GM23338 (cell line): ENCODE results near the gene BNIP1. TPM values are rescaled to one million over a fixed set of nuclear protein-coding genes. Genes with fewer than 3 reads are reported as not detected.

ENCODE experiments used
- ATAC-seq: fragments of 200-7000 bp; cut with Tn5 transposase; 3 replicates; pipeline ENCODE4 v1.9.1; 2020
- DNase-seq: peaks from one replicate; pipeline ENCODE4 v3.0.0-alpha.2; 2015; ENCODE audit warnings: low spot score
- H2AFZ ChIP-seq: fragments of 200-600 bp; sonication (generic); 2 replicates; pipeline ENCODE4 v1.8.0; 2016; ENCODE audit warnings: antibody characterized with exemption, mild to moderate bottlenecking, moderate library complexity
- H3F3A ChIP-seq: fragments of 200-600 bp; sonication (generic); replicated peaks from 2 replicates; pipeline ENCODE4 v1.8.0; 2017; ENCODE audit warnings: antibody characterized with exemption, mixed run types, low read depth
- H3K27ac ChIP-seq: fragments of 200-600 bp; sonication (generic); 2 replicates; pipeline ENCODE4 v1.6.1; 2016; ENCODE audit warnings: low read depth
- H3K27me3 ChIP-seq: fragments of 200-600 bp; sonication (generic); 2 replicates; pipeline ENCODE4 v1.8.0; 2016; ENCODE audit warnings: mild to moderate bottlenecking, mixed run types, moderate library complexity; ENCODE audit not compliant: insufficient read depth
- H3K36me3 ChIP-seq: fragments of 200-600 bp; sonication (generic); 2 replicates; pipeline ENCODE4 v1.8.0; 2016; ENCODE audit warnings: mild to moderate bottlenecking; ENCODE audit not compliant: insufficient read depth
- H3K4me1 ChIP-seq: fragments of 200-600 bp; sonication (generic); 2 replicates; pipeline ENCODE4 v1.8.0; 2016; ENCODE audit warnings: mild to moderate bottlenecking, moderate library complexity; ENCODE audit not compliant: insufficient read depth
- H3K4me2 ChIP-seq: fragments of 200-600 bp; sonication (generic); 2 replicates; pipeline ENCODE4 v1.7.1; 2017; ENCODE audit warnings: mixed run types
- H3K4me3 ChIP-seq: fragments of 200-600 bp; sonication (generic); 2 replicates; pipeline ENCODE4 v1.6.1; 2016; ENCODE audit warnings: mixed run types
- H3K79me2 ChIP-seq: fragments of 200-600 bp; sonication (generic); replicated peaks from 2 replicates; pipeline ENCODE4 v1.8.0; 2017; ENCODE audit warnings: mild to moderate bottlenecking; ENCODE audit not compliant: insufficient read depth
- H3K9me2 ChIP-seq: fragments of 200-600 bp; sonication (generic); 2 replicates; pipeline ENCODE4 v1.8.0; 2017; ENCODE audit not compliant: insufficient read depth
- H4K20me1 ChIP-seq: fragments of 200-600 bp; sonication (generic); replicated peaks from 2 replicates; pipeline ENCODE4 v1.8.0; 2017; ENCODE audit warnings: mild to moderate bottlenecking; ENCODE audit not compliant: insufficient read depth
- H3K27ac Mint-ChIP-seq: 2 replicates; pipeline ENCODE4 v1.8.0; 2020; ENCODE audit warnings: inconsistent platforms, mild to moderate bottlenecking, moderate library complexity, mixed read lengths
- H3K27me3 Mint-ChIP-seq: 3 replicates; pipeline ENCODE4 v1.8.0; 2022; ENCODE audit warnings: low read depth, mild to moderate bottlenecking, moderate library complexity, mixed read lengths, inconsistent platforms; ENCODE audit not compliant: insufficient read depth, poor library complexity
- H3K36me3 Mint-ChIP-seq: 3 replicates; pipeline ENCODE4 v1.8.0; 2021; ENCODE audit warnings: low read depth, mild to moderate bottlenecking, inconsistent platforms, moderate library complexity, mixed read lengths
- H3K4me1 Mint-ChIP-seq: 3 replicates; pipeline ENCODE4 v1.8.0; 2020; ENCODE audit warnings: mild to moderate bottlenecking, inconsistent platforms, mixed read lengths
- H3K4me3 Mint-ChIP-seq: 3 replicates; pipeline ENCODE4 v1.8.0; 2021; ENCODE audit warnings: moderate library complexity, mild to moderate bottlenecking, inconsistent platforms, mixed read lengths
- H3K9me3 Mint-ChIP-seq: 3 replicates; pipeline ENCODE4 v1.8.0; 2020; ENCODE audit warnings: moderate library complexity, mild to moderate bottlenecking, inconsistent platforms, mixed read lengths
- CREB1 ChIP-seq: fragments of 250-450 bp; sonication (Bioruptor Pico); IDR thresholded peaks from 2 replicates; pipeline ENCODE4 v1.5.0; 2020; ENCODE audit warnings: low read depth, mild to moderate bottlenecking, moderate library complexity
- EZH2 ChIP-seq: fragments of 200-600 bp; sonication (generic); IDR thresholded peaks from one replicate; pipeline ENCODE4 v1.8.0; 2017; ENCODE audit warnings: antibody characterized with exemption, mild to moderate bottlenecking, low read depth; ENCODE audit not compliant: unreplicated experiment
- JUNB ChIP-seq: IDR thresholded peaks from one replicate; pipeline ENCODE4 v1.6.1; 2016; ENCODE audit warnings: antibody characterized with exemption; ENCODE audit not compliant: unreplicated experiment
- STAT1 ChIP-seq: IDR thresholded peaks from one replicate; pipeline ENCODE4 v1.6.1; 2016; ENCODE audit warnings: antibody characterized with exemption; ENCODE audit not compliant: unreplicated experiment
- ZNF331 ChIP-seq: fragments of 250-450 bp; sonication (Bioruptor Pico); IDR thresholded peaks from 2 replicates; pipeline ENCODE4 v1.5.0; 2020; ENCODE audit warnings: low read depth, mild to moderate bottlenecking, moderate library complexity
- polyA plus RNA-seq: library from polyadenylated mRNA; unstranded; fragments of >200 nt; fragmentation: Nextera tagmentation; extraction: Ambion mirVana; gene quantifications from 2 replicates; pipeline ENCODE4 v1.2.1, GENCODE V29; 2016
- total RNA-seq: library from RNA; depleted of rRNA; stranded (reverse); fragments of >200 nt; shearing (Covaris generic); gene quantifications from 2 replicates; pipeline ENCODE4 v1.2.3, GENCODE V29; 2014
- TF ChIP-seq, protein P1 (sequence below), 2 experiments: fragments of 200-600 bp in 1 of 2; sonication (generic) in 1 of 2; conservative IDR thresholded peaks; 2 replicates each; pipeline versions ENCODE4 v1.5.1 to v1.6.1; 2016 to 2017; ENCODE audit warnings: antibody characterized with exemption in 2 of 2, low read depth in 2 of 2, mild to moderate bottlenecking in 2 of 2, moderate library complexity in 1 of 2
- TF ChIP-seq, protein P2 (sequence below): IDR thresholded peaks from one replicate; pipeline ENCODE4 v1.6.1; 2018; ENCODE audit warnings: antibody characterized with exemption; ENCODE audit not compliant: unreplicated experiment
- TF ChIP-seq, protein P3 (sequence below): fragments of 250-450 bp; sonication (Bioruptor Pico); IDR thresholded peaks from 2 replicates; pipeline ENCODE4 v1.5.0; 2020; ENCODE audit warnings: mild to moderate bottlenecking, moderate library complexity

The BNIP1 gene
- total and polyA plus RNA-seq, 2 experiments from 2014 or later, result 12.1 to 17.0 TPM

DNA sequence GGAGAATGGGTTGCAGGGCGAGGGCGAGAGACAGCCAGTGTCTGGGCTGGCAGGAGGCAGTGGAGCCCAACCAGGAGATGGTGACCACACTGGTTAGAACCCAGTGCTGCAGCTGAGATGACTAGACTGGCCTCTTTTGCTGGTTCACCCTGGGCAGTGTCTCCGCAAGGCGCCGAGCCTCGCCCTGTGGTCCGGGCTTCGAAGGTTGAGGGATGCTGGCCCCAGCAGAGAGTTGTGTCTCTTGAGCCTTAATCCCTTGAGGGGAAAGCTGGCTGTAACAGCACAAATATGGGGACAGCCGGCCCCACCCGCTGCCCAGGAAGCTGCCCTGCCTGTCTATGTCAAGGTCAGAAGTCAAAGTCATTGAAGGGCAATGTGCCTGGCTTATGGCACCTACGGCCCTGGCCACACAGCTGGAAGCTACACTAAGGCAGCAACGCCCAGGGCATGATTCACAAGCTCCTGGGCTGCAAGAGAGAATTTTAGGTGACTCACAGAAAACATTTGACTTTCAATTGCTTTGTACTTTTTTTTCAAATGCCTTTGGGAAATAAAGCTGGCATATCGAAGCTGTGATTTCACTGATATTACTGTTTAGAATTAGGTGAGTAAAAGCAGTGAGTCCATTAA lies 57.4 kb downstream of the BNIP1 start:
- Histone ChIP-seq H3K4me1 (0 out of 2 replicates have a peak, but pooled peaks cover 7% of the 10 kb centered on the region), H3K9me2 (no peaks in the 10 kb centered on the region), H3K4me2 (no peak overlapping the region), H3K4me3 (no peak overlapping the region), H3K36me3 (no peaks in the 10 kb centered on the region), H3F3A (no peaks in the 10 kb centered on the region), H4K20me1 (no peaks in the 10 kb centered on the region), H3K27me3 (no peaks in the 10 kb centered on the region; the same call in 1 of the 2 replicates), H3K27ac (no peak overlapping the region), H2AFZ (no peak overlapping the region), H3K79me2 (no peaks in the 10 kb centered on the region)
- DNase-seq (no peak), ATAC-seq (peak; percentile 25; the same call in 1 of the 3 replicates)
- peaks cover 8% of the 10 kb centered on the region for H3K27me3 Mint-ChIP-seq
- peaks cover 14% of the 10 kb centered on the region for H3K9me3 Mint-ChIP-seq
- no peak for TF ChIP-seq JUNB
- TF ChIP-seq, protein P1, sequence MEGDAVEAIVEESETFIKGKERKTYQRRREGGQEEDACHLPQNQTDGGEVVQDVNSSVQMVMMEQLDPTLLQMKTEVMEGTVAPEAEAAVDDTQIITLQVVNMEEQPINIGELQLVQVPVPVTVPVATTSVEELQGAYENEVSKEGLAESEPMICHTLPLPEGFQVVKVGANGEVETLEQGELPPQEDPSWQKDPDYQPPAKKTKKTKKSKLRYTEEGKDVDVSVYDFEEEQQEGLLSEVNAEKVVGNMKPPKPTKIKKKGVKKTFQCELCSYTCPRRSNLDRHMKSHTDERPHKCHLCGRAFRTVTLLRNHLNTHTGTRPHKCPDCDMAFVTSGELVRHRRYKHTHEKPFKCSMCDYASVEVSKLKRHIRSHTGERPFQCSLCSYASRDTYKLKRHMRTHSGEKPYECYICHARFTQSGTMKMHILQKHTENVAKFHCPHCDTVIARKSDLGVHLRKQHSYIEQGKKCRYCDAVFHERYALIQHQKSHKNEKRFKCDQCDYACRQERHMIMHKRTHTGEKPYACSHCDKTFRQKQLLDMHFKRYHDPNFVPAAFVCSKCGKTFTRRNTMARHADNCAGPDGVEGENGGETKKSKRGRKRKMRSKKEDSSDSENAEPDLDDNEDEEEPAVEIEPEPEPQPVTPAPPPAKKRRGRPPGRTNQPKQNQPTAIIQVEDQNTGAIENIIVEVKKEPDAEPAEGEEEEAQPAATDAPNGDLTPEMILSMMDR (conservative IDR thresholded peaks at IDR 0.05; ENCODE audit: low read depth in 2 of 2), result no peak
- TF ChIP-seq, protein P2, sequence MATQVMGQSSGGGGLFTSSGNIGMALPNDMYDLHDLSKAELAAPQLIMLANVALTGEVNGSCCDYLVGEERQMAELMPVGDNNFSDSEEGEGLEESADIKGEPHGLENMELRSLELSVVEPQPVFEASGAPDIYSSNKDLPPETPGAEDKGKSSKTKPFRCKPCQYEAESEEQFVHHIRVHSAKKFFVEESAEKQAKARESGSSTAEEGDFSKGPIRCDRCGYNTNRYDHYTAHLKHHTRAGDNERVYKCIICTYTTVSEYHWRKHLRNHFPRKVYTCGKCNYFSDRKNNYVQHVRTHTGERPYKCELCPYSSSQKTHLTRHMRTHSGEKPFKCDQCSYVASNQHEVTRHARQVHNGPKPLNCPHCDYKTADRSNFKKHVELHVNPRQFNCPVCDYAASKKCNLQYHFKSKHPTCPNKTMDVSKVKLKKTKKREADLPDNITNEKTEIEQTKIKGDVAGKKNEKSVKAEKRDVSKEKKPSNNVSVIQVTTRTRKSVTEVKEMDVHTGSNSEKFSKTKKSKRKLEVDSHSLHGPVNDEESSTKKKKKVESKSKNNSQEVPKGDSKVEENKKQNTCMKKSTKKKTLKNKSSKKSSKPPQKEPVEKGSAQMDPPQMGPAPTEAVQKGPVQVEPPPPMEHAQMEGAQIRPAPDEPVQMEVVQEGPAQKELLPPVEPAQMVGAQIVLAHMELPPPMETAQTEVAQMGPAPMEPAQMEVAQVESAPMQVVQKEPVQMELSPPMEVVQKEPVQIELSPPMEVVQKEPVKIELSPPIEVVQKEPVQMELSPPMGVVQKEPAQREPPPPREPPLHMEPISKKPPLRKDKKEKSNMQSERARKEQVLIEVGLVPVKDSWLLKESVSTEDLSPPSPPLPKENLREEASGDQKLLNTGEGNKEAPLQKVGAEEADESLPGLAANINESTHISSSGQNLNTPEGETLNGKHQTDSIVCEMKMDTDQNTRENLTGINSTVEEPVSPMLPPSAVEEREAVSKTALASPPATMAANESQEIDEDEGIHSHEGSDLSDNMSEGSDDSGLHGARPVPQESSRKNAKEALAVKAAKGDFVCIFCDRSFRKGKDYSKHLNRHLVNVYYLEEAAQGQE, result no peak
- H3K27ac Mint-ChIP-seq, result no peak overlapping the region
- peaks cover 8% of the 10 kb centered on the region for H3K4me1 Mint-ChIP-seq
- H3K36me3 Mint-ChIP-seq, result peaks cover 7% of the 10 kb centered on the region; the same call in 1 of the 3 replicates
- H3K4me3 Mint-ChIP-seq, result no peak overlapping the region

DNA sequence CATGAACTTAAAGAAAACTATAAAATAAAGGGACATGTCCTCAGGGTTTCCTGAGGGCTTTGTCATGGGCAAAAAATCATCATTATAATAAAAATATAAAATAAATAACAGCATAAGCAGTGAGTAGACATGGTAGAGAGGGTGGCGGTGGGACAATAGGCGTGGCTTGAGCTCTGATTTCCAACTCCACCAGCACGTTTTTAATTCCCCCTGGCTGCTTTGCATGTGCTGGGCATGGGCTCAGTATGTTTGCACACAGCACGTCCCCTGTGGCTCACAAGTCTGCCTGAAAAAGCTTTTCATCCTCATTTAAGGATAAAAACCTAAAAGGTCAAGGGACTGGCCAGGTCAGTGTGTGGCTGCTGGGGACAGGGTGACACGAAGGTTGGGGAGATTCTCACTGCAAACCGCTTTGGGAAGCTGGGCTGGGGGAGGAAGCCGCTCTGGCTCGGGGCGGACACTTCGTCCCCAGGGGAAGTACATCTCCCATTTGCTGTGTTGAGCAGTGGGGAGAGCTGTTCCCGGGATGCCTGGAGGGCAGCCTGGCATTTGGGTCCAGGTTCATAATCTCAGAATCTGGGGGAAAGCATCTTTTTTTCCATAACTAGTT lies 58.0 kb downstream of the BNIP1 start:
- Histone ChIP-seq H3K4me2 (peak overlapping the region; percentile 70), H3K9me2 (no peaks in the 10 kb centered on the region), H4K20me1 (no peaks in the 10 kb centered on the region), H2AFZ (peak overlapping the region; percentile 87), H3K27me3 (no peaks in the 10 kb centered on the region; the same call in 1 of the 2 replicates), H3K27ac (no peak overlapping the region), H3K4me3 (peak overlapping the region; percentile 36; the same call in 1 of the 2 replicates), H3K4me1 (0 out of 2 replicates have a peak, but pooled peaks cover 7% of the 10 kb centered on the region), H3K79me2 (no peaks in the 10 kb centered on the region), H3F3A (no peaks in the 10 kb centered on the region), H3K36me3 (no peaks in the 10 kb centered on the region)
- no peak overlapping the region for H3K27ac Mint-ChIP-seq
- peaks cover 8% of the 10 kb centered on the region for H3K27me3 Mint-ChIP-seq
- DNase-seq, result no peak
- ATAC-seq, result peak; percentile 81
- peaks cover 7% of the 10 kb centered on the region; the same call in 1 of the 3 replicates for H3K36me3 Mint-ChIP-seq
- H3K9me3 Mint-ChIP-seq, result peaks cover 14% of the 10 kb centered on the region
- peaks cover 8% of the 10 kb centered on the region for H3K4me1 Mint-ChIP-seq
- H3K4me3 Mint-ChIP-seq, result peak overlapping the region; percentile 28; the same call in 2 of the 3 replicates
- TF ChIP-seq ZNF331, result no peak
- TF ChIP-seq STAT1, result no peak
- no peak for TF ChIP-seq CREB1 (CRISPR knock-in tag)
- TF ChIP-seq, protein P3, sequence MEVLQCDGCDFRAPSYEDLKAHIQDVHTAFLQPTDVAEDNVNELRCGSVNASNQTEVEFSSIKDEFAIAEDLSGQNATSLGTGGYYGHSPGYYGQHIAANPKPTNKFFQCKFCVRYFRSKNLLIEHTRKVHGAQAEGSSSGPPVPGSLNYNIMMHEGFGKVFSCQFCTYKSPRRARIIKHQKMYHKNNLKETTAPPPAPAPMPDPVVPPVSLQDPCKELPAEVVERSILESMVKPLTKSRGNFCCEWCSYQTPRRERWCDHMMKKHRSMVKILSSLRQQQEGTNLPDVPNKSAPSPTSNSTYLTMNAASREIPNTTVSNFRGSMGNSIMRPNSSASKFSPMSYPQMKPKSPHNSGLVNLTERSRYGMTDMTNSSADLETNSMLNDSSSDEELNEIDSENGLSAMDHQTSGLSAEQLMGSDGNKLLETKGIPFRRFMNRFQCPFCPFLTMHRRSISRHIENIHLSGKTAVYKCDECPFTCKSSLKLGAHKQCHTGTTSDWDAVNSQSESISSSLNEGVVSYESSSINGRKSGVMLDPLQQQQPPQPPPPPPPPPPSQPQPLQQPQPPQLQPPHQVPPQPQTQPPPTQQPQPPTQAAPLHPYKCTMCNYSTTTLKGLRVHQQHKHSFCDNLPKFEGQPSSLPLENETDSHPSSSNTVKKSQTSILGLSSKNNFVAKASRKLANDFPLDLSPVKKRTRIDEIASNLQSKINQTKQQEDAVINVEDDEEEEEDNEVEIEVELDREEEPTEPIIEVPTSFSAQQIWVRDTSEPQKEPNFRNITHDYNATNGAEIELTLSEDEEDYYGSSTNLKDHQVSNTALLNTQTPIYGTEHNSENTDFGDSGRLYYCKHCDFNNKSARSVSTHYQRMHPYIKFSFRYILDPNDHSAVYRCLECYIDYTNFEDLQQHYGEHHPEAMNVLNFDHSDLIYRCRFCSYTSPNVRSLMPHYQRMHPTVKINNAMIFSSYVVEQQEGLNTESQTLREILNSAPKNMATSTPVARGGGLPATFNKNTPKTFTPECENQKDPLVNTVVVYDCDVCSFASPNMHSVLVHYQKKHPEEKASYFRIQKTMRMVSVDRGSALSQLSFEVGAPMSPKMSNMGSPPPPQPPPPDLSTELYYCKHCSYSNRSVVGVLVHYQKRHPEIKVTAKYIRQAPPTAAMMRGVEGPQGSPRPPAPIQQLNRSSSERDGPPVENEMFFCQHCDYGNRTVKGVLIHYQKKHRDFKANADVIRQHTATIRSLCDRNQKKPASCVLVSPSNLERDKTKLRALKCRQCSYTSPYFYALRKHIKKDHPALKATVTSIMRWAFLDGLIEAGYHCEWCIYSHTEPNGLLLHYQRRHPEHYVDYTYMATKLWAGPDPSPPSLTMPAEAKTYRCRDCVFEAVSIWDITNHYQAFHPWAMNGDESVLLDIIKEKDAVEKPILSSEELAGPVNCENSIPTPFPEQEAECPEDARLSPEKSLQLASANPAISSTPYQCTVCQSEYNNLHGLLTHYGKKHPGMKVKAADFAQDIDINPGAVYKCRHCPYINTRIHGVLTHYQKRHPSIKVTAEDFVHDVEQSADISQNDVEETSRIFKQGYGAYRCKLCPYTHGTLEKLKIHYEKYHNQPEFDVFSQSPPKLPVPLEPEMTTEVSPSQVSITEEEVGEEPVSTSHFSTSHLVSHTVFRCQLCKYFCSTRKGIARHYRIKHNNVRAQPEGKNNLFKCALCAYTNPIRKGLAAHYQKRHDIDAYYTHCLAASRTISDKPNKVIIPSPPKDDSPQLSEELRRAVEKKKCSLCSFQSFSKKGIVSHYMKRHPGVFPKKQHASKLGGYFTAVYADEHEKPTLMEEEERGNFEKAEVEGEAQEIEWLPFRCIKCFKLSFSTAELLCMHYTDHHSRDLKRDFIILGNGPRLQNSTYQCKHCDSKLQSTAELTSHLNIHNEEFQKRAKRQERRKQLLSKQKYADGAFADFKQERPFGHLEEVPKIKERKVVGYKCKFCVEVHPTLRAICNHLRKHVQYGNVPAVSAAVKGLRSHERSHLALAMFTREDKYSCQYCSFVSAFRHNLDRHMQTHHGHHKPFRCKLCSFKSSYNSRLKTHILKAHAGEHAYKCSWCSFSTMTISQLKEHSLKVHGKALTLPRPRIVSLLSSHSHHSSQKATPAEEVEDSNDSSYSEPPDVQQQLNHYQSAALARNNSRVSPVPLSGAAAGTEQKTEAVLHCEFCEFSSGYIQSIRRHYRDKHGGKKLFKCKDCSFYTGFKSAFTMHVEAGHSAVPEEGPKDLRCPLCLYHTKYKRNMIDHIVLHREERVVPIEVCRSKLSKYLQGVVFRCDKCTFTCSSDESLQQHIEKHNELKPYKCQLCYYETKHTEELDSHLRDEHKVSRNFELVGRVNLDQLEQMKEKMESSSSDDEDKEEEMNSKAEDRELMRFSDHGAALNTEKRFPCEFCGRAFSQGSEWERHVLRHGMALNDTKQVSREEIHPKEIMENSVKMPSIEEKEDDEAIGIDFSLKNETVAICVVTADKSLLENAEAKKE (CRISPR knock-in tag), result no peak
- no peak for TF ChIP-seq JUNB
- TF ChIP-seq EZH2, result no peak
